Measurements from ENCODE around the gene TOP1.

- TF ChIP-seq CTCF (IDR thresholded peaks at IDR 0.05) (peak; percentile 94 to 97 (median 97)), POLR2A (IDR thresholded peaks at IDR 0.05) (peak in 1 of 2 donors; percentile 8), POLR2AphosphoS5 (IDR thresholded peaks at IDR 0.05; ENCODE audit: insufficient read depth in 1 of 2, low read depth in 1 of 2) (peak; percentile 67 to 79)
These were observed 144.6 kb downstream of the TOP1 start for GRCh38 chr20:41173161-41173721.

All from vagina (tissue), 2 donors.